ENCODE results near the gene LRRC4B. TPM values are rescaled to one million over a fixed set of nuclear protein-coding genes. Genes with fewer than 3 reads are reported as not detected.

The LRRC4B gene
- polyA plus RNA-seq, 1 of the 3 experiments (the other 2 are of a cell fraction): 6.9 TPM

GRCh38 chr19:50519006-50519575, 49.1 kb downstream of the LRRC4B start:
- no peak for TF ChIP-seq ZBTB33 (IDR thresholded peaks at IDR 0.05; ENCODE audit: borderline replicate concordance, low read depth)
- no peak for TF ChIP-seq NFIC (IDR thresholded peaks at IDR 0.05; ENCODE audit: borderline replicate concordance)
- no peak for TF ChIP-seq RCOR1 (IDR thresholded peaks at IDR 0.05; ENCODE audit: low read length)
- TF ChIP-seq, protein P1, sequence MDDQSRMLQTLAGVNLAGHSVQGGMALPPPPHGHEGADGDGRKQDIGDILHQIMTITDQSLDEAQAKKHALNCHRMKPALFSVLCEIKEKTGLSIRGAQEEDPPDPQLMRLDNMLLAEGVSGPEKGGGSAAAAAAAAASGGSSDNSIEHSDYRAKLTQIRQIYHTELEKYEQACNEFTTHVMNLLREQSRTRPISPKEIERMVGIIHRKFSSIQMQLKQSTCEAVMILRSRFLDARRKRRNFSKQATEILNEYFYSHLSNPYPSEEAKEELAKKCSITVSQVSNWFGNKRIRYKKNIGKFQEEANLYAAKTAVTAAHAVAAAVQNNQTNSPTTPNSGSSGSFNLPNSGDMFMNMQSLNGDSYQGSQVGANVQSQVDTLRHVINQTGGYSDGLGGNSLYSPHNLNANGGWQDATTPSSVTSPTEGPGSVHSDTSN (IDR thresholded peaks at IDR 0.05): no peak
- no peak for TF ChIP-seq FOXJ3 (CRISPR knock-in tag; IDR thresholded peaks at IDR 0.05)
- no peak for TF ChIP-seq MXI1 (IDR thresholded peaks at IDR 0.05; ENCODE audit: low read depth, low read length)
- TF ChIP-seq SIN3A (IDR thresholded peaks at IDR 0.05; ENCODE audit: borderline replicate concordance, low read depth, low read length): no peak
- TF ChIP-seq FOXM1 (IDR thresholded peaks at IDR 0.05; ENCODE audit: low read depth): no peak
- no peak for TF ChIP-seq NRF1 (IDR thresholded peaks at IDR 0.05; ENCODE audit: low read depth, low read length)
- no peak for TF ChIP-seq JUND (IDR thresholded peaks at IDR 0.05)
- TF ChIP-seq IRF3 (IDR thresholded peaks at IDR 0.05; ENCODE audit: low read depth, low read length): no peak
- TF ChIP-seq YY1 (IDR thresholded peaks at IDR 0.05; ENCODE audit: low read depth): no peak
- TF ChIP-seq, protein P2, sequence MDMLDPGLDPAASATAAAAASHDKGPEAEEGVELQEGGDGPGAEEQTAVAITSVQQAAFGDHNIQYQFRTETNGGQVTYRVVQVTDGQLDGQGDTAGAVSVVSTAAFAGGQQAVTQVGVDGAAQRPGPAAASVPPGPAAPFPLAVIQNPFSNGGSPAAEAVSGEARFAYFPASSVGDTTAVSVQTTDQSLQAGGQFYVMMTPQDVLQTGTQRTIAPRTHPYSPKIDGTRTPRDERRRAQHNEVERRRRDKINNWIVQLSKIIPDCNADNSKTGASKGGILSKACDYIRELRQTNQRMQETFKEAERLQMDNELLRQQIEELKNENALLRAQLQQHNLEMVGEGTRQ (IDR thresholded peaks at IDR 0.05; ENCODE audit: borderline replicate concordance, low read depth, low read length): no peak
- TF ChIP-seq, protein P3, sequence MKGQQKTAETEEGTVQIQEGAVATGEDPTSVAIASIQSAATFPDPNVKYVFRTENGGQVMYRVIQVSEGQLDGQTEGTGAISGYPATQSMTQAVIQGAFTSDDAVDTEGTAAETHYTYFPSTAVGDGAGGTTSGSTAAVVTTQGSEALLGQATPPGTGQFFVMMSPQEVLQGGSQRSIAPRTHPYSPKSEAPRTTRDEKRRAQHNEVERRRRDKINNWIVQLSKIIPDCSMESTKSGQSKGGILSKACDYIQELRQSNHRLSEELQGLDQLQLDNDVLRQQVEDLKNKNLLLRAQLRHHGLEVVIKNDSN (IDR thresholded peaks at IDR 0.05; ENCODE audit: borderline replicate concordance, low read depth): no peak
- TF ChIP-seq, protein P4, sequence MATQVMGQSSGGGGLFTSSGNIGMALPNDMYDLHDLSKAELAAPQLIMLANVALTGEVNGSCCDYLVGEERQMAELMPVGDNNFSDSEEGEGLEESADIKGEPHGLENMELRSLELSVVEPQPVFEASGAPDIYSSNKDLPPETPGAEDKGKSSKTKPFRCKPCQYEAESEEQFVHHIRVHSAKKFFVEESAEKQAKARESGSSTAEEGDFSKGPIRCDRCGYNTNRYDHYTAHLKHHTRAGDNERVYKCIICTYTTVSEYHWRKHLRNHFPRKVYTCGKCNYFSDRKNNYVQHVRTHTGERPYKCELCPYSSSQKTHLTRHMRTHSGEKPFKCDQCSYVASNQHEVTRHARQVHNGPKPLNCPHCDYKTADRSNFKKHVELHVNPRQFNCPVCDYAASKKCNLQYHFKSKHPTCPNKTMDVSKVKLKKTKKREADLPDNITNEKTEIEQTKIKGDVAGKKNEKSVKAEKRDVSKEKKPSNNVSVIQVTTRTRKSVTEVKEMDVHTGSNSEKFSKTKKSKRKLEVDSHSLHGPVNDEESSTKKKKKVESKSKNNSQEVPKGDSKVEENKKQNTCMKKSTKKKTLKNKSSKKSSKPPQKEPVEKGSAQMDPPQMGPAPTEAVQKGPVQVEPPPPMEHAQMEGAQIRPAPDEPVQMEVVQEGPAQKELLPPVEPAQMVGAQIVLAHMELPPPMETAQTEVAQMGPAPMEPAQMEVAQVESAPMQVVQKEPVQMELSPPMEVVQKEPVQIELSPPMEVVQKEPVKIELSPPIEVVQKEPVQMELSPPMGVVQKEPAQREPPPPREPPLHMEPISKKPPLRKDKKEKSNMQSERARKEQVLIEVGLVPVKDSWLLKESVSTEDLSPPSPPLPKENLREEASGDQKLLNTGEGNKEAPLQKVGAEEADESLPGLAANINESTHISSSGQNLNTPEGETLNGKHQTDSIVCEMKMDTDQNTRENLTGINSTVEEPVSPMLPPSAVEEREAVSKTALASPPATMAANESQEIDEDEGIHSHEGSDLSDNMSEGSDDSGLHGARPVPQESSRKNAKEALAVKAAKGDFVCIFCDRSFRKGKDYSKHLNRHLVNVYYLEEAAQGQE (IDR thresholded peaks at IDR 0.05; ENCODE audit: low read depth, low read length): no peak
- no peak for TF ChIP-seq EP300 (IDR thresholded peaks at IDR 0.05; ENCODE audit: borderline replicate concordance in 1 of 2, low read depth in 1 of 2, low read length in 1 of 2)
- no peak for TF ChIP-seq GATA2 (CRISPR knock-in tag; IDR thresholded peaks at IDR 0.05)
- TF ChIP-seq POLR2AphosphoS5 (IDR thresholded peaks at IDR 0.05; ENCODE audit: low read depth, low read length): no peak
- ChIA-PET POLR2A (no interaction called here), CTCF (interaction anchor here (0.9 to 1.7 kb wide), 5 partner anchors 9 to 38 kb away, joined by 3 to 11 read pairs (median 4); no protein-coding TSS in a partner anchor)
- peaks cover 0 to 14% of the 10 kb centered on the region in 2 experiments; a peak in 1 of 4 replicates for H3K4me1 ChIP-seq (ENCODE audit: control insufficient read depth in 1 of 2, insufficient read depth in 2 of 2, low read depth in 1 of 2, low read length in 1 of 2)
- H3K9me2 ChIP-seq: no peaks in the 10 kb centered on the region
- no peaks in the 10 kb centered on the region for H3K36me3 ChIP-seq (replicated peaks in 1 of 2; ENCODE audit: control insufficient read depth in 1 of 2, insufficient read depth in 2 of 2, low read length in 1 of 2)
- no peaks in the 10 kb centered on the region for H3K79me2 ChIP-seq (ENCODE audit: insufficient read depth)
- no peak overlapping the region for H3K4me2 ChIP-seq
- no peaks in the 10 kb centered on the region for H3K9me3 ChIP-seq
- no peak overlapping the region for H3K9ac ChIP-seq
- 97% methylated on average over 25 of the region's 40 CpGs for WGBS (ENCODE audit: low lambda C conversion rate)
- no peaks in the 10 kb centered on the region for H3K27me3 ChIP-seq (ENCODE audit: insufficient read depth)
- H3F3A ChIP-seq (replicated peaks; ENCODE audit: insufficient read depth): no peaks in the 10 kb centered on the region
- no peak overlapping the region for H3K27ac ChIP-seq (ENCODE audit: low read depth in 2 of 2, low read length in 1 of 2)
- no peak overlapping the region for H3K4me3 ChIP-seq (ENCODE audit: low read depth in 2 of 2, low read length in 1 of 2)
- H2AFZ ChIP-seq (ENCODE audit: low read depth): no peak overlapping the region
- no peaks in the 10 kb centered on the region for H4K20me1 ChIP-seq (ENCODE audit: insufficient read depth)
- DNase-seq: no peak

Measured in SK-N-SH (cell line).